ENCODE results near the gene BRSK2. TPM values are rescaled to one million over a fixed set of nuclear protein-coding genes. Genes with fewer than 3 reads are reported as not detected.

Gene BRSK2
- total RNA-seq, 4 donors from 2014 or later, result 0.72 to 1.6 (median 0.82) TPM; not detected in 1

GRCh38 chr11:1367721-1368120 is 22.0 kb upstream of the BRSK2 start:
- no peak for ATAC-seq (ENCODE audit: low FRiP score)
- TF ChIP-seq, protein P1, sequence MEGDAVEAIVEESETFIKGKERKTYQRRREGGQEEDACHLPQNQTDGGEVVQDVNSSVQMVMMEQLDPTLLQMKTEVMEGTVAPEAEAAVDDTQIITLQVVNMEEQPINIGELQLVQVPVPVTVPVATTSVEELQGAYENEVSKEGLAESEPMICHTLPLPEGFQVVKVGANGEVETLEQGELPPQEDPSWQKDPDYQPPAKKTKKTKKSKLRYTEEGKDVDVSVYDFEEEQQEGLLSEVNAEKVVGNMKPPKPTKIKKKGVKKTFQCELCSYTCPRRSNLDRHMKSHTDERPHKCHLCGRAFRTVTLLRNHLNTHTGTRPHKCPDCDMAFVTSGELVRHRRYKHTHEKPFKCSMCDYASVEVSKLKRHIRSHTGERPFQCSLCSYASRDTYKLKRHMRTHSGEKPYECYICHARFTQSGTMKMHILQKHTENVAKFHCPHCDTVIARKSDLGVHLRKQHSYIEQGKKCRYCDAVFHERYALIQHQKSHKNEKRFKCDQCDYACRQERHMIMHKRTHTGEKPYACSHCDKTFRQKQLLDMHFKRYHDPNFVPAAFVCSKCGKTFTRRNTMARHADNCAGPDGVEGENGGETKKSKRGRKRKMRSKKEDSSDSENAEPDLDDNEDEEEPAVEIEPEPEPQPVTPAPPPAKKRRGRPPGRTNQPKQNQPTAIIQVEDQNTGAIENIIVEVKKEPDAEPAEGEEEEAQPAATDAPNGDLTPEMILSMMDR (IDR thresholded peaks at IDR 0.05), result no peak
- no peak for DNase-seq (ENCODE audit: low spot score)

- no peak for DNase-seq (ENCODE audit: low spot score)
- ATAC-seq (ENCODE audit: low FRiP score), result no peak
Measured at GRCh38 chr11:1368216-1368615, 21.5 kb upstream of the BRSK2 start.

DNA sequence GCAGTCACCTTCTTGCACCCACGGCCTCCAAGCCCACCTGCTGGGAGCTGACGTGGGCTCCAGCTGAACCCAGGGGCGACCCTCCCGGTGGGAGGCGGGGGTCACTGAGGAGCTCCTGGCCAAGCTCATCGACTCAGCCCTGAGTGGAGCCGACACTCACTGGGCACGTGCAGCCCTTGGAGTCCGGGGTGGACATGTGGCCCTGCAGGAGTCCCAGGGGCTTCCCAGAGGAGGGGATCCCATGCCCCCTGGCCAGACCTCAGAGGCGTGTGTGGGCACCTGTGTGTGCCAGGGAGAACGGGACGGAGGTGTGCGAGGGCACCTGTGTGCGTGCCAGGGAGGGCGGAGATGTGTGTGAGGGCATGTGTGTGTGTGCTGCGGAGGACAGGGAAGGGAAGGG is 20.8 kb upstream of the BRSK2 start:
- ATAC-seq (ENCODE audit: low FRiP score) (no peak), DNase-seq (ENCODE audit: low spot score) (no peak)
- TF ChIP-seq, protein P1 (IDR thresholded peaks at IDR 0.05), result no peak

More at GRCh38 chr11:1368216-1368615, 21.5 kb upstream of the BRSK2 start:
- TF ChIP-seq, protein P1 (IDR thresholded peaks at IDR 0.05), result no peak

GRCh38 chr11:1369371-1370005 is 20.2 kb upstream of the BRSK2 start:
- DNase-seq (ENCODE audit: low spot score) (no peak), ATAC-seq (ENCODE audit: low FRiP score) (no peak)
- TF ChIP-seq, protein P1 (IDR thresholded peaks at IDR 0.05), result no peak

- ATAC-seq (ENCODE audit: low FRiP score), result no peak
- DNase-seq (ENCODE audit: low spot score), result no peak
- TF ChIP-seq, protein P1 (IDR thresholded peaks at IDR 0.05), result no peak
Measured at GRCh38 chr11:1370186-1371025, 19.3 kb upstream of the BRSK2 start.

DNA sequence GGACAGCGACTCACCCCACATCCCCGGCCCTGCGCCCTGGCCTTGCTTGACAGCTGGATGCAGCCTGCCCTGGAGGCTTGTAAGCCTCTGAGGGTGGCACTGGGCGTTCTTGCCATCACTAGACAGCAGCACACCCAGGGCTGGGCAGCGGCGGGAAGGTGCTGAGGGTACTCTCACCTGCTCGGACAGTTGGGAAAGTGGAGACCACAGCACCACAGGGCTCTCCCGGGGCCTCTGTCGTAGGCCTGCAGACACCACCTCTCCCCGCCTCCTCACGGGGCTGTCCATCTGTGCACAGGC is 18.8 kb upstream of the BRSK2 start:
- no peak for DNase-seq (ENCODE audit: low spot score)
- TF ChIP-seq, protein P1 (IDR thresholded peaks at IDR 0.05), result no peak
- ATAC-seq (ENCODE audit: low FRiP score), result no peak

GRCh38 chr11:1371377-1371776 is 18.4 kb upstream of the BRSK2 start:
- no peak for DNase-seq (ENCODE audit: low spot score)
- no peak for ATAC-seq (ENCODE audit: low FRiP score)
- TF ChIP-seq, protein P1 (IDR thresholded peaks at IDR 0.05), result no peak
